GM12878 (cell line): Measurements from ENCODE around the gene FANCB. TPM values are rescaled to one million over a fixed set of nuclear protein-coding genes. Genes with fewer than 3 reads are reported as not detected.

Experiments used
- ATAC-seq: fragments of 200-7000 bp; cut with Tn5 transposase; 3 replicates; pipeline ENCODE4 v1.9.1; 2020; ENCODE audit warnings: mild to moderate bottlenecking, moderate library complexity
- BruUV-seq: library from RNA; stranded (reverse); fragments of 400-500 nt; replicated peaks from 2 replicates; lab custom pipeline; 2021; lab: Mats Ljungman, UMichigan
- CTCF ChIA-PET: fragments of 300-600 bp; sonication (Branson Sonifier 250); formaldehyde crosslinking; extraction: SDS; loops from one replicate; lab custom pipeline; 2021; ENCODE audit warnings: inconsistent platforms; lab: Yijun Ruan, JAX
- POLR2A ChIA-PET: fragments of 350-600 bp; formaldehyde crosslinking; extraction: SDS; loops from one replicate; lab custom pipeline; 2021; ENCODE audit warnings: inconsistent platforms; lab: Charles Lee
- RAD21 ChIA-PET: fragments of 300-600 bp; sonication (Branson Sonifier 250); formaldehyde crosslinking; loops from one replicate; lab custom pipeline; 2023; ENCODE audit warnings: antibody characterized with exemption; ENCODE audit not compliant: unreplicated experiment; lab: Charles Lee
- SMC1A ChIA-PET: fragments of 300-600 bp; sonication (Branson Sonifier 250); formaldehyde crosslinking; loops from one replicate; lab custom pipeline; 2023; ENCODE audit not compliant: unreplicated experiment, uncharacterized antibody; lab: Charles Lee
- DNase-seq: peaks from one replicate; pipeline ENCODE4 v3.0.0-alpha.2; 2011; ENCODE audit warnings: low read depth, low spot score
- FAIRE-seq: peaks from 3 replicates; lab custom pipeline; 2011; peaks lifted over from hg19 to GRCh38; lab: Jason Lieb, UNC
- H2AFZ ChIP-seq: 2 replicates; pipeline ENCODE4 v1.6.0; 2011; ENCODE audit warnings: low read depth, low read length, control low read depth; ENCODE audit not compliant: control insufficient read depth
- H3K27ac ChIP-seq: 2 replicates; pipeline ENCODE4 v1.5.1; 2011; ENCODE audit warnings: control low read depth; ENCODE audit not compliant: control insufficient read depth, insufficient read depth
- H3K27me3 ChIP-seq, 2 experiments: replicated peaks in 1 of 2; 2 replicates each; pipeline versions ENCODE4 v1.6.0 to v1.6.1; 2011; ENCODE audit warnings: low read length in 1 of 2; ENCODE audit not compliant: control insufficient read depth in 2 of 2, insufficient read depth in 2 of 2
- H3K36me3 ChIP-seq, 2 experiments: 2 replicates each; pipeline ENCODE4 v1.5.1; 2011; ENCODE audit warnings: low read length in 1 of 2; ENCODE audit not compliant: control insufficient read depth in 2 of 2, insufficient read depth in 2 of 2
- H3K4me1 ChIP-seq: 2 replicates; pipeline ENCODE4 v1.6.1; 2011; ENCODE audit warnings: mild to moderate bottlenecking, low read length, moderate library complexity, mixed read lengths; ENCODE audit not compliant: control insufficient read depth, insufficient read depth
- H3K4me2 ChIP-seq: 2 replicates; pipeline ENCODE4 v1.6.0; 2011; ENCODE audit warnings: control low read depth; ENCODE audit not compliant: control insufficient read depth, insufficient read depth
- H3K4me3 ChIP-seq: fragments of 200-600 bp; sonication (generic); 2 replicates; pipeline ENCODE4 v1.5.1; 2016
- H3K79me2 ChIP-seq: 2 replicates; pipeline ENCODE4 v1.6.0; 2011; ENCODE audit warnings: low read length; ENCODE audit not compliant: control insufficient read depth, insufficient read depth
- H3K9ac ChIP-seq: 2 replicates; pipeline ENCODE4 v1.8.0; 2011; ENCODE audit warnings: low read length, control low read depth, mixed read lengths; ENCODE audit not compliant: control insufficient read depth, insufficient read depth
- H3K9me3 ChIP-seq: replicated peaks from 3 replicates; pipeline ENCODE4 v1.5.1; 2011; ENCODE audit warnings: mild to moderate bottlenecking, low read length; ENCODE audit not compliant: control insufficient read depth, insufficient read depth
- H4K20me1 ChIP-seq: 2 replicates; pipeline ENCODE4 v1.6.0; 2011; ENCODE audit not compliant: control insufficient read depth, insufficient read depth
- ATF7 ChIP-seq: fragments of 450-650 bp; IDR thresholded peaks from 2 replicates; pipeline ENCODE4 v1.6.1; 2016; ENCODE audit warnings: low read depth, mild to moderate bottlenecking
- BCL3 ChIP-seq: IDR thresholded peaks from 2 replicates; pipeline ENCODE4 v1.6.1; 2011; ENCODE audit warnings: borderline replicate concordance, low read depth, mild to moderate bottlenecking, moderate library complexity, low read length; ENCODE audit not compliant: insufficient read depth, poor library complexity, severe bottlenecking
- CBX3 ChIP-seq: fragments of 200-600 bp; sonication (generic); IDR thresholded peaks from 2 replicates; pipeline ENCODE4 v1.6.1; 2016; ENCODE audit warnings: low read depth, borderline replicate concordance
- CHD1 ChIP-seq: IDR thresholded peaks from 2 replicates; pipeline ENCODE4 v1.6.1; 2012; ENCODE audit warnings: low read depth, low read length, improper control_type of control experiment
- CHD2 ChIP-seq: IDR thresholded peaks from 2 replicates; pipeline ENCODE4 v1.6.1; 2011; ENCODE audit warnings: low read depth, low read length, improper control_type of control experiment, borderline replicate concordance
- E2F4 ChIP-seq: IDR thresholded peaks from 2 replicates; pipeline ENCODE4 v1.6.1; 2012; ENCODE audit warnings: low read depth, low read length, improper control_type of control experiment
- NR2C1 ChIP-seq: fragments of 450-650 bp; IDR thresholded peaks from 2 replicates; pipeline ENCODE4 v1.6.1; 2017; ENCODE audit warnings: antibody characterized with exemption, mild to moderate bottlenecking, moderate library complexity
- PML ChIP-seq: IDR thresholded peaks from 2 replicates; pipeline ENCODE4 v1.6.1; 2012; ENCODE audit warnings: low read length, inconsistent platforms
- RAD51 ChIP-seq: fragments of 450-650 bp; IDR thresholded peaks from 2 replicates; pipeline ENCODE4 v1.6.1; 2016; ENCODE audit warnings: moderate library complexity, mild to moderate bottlenecking, inconsistent platforms
- REST ChIP-seq: IDR thresholded peaks from 2 replicates; pipeline ENCODE4 v1.6.1; 2012; ENCODE audit warnings: mild to moderate bottlenecking, low read depth, low read length
- SMAD1 ChIP-seq: fragments of 450-650 bp; IDR thresholded peaks from 2 replicates; pipeline ENCODE4 v1.6.1; 2018; ENCODE audit warnings: mild to moderate bottlenecking, low read depth; ENCODE audit not compliant: partially characterized antibody
- SREBF2 ChIP-seq: IDR thresholded peaks from 2 replicates; pipeline ENCODE4 v1.6.1; 2012; ENCODE audit warnings: mild to moderate bottlenecking, low read length
- ZBTB40 ChIP-seq: fragments of 450-650 bp; IDR thresholded peaks from 2 replicates; pipeline ENCODE4 v1.6.1; 2016; ENCODE audit warnings: mild to moderate bottlenecking, moderate library complexity, borderline replicate concordance
- ZNF274 ChIP-seq: IDR thresholded peaks from one replicate; pipeline ENCODE4 v1.8.0; 2011; ENCODE audit not compliant: insufficient read length, insufficient read depth
- WGBS: methylation state at CpG from one replicate; pipeline ENCODE4 v1.1.6; 2016; ENCODE audit warnings: low lambda C conversion rate; ENCODE audit not compliant: insufficient replicate concordance, insufficient coverage; ENCODE audit errors: missing lambda C conversion rate; 5-methylcytosine and 5-hydroxymethylcytosine counted together
- in situ Hi-C: fragments of 300-500 bp; cut with MboI; formaldehyde crosslinking; loops from 9 replicates; pipeline ENCODE4 v1.14.3; 2018; ENCODE audit warnings: mixed read lengths
- intact Hi-C: fragments of 100-400 bp; cut with micrococcal nuclease; formaldehyde crosslinking; loops from one replicate; pipeline ENCODE4 v1.14.2; 2022; ENCODE audit not compliant: unreplicated experiment
- polyA plus RNA-seq, 11 experiments: library from polyadenylated mRNA; depleted of rRNA in 4 of 11; unstranded in 6 of 11; stranded (reverse) in 5 of 11; fragments of >200 nt; fragmentation: Nextera tagmentation in 4 of 11; fragmentation: Illumina TruSeq in 1 of 11; extraction: Ambion mirVana in 4 of 11; extraction: Trizol in 1 of 11; gene quantifications; 1 replicate in 1 of 11; 2 replicates in 10 of 11; pipeline versions ENCODE4 v1.2.1 to v1.2.3, GENCODE V29; 2011 to 2016; ENCODE audit warnings: inconsistent platforms in 2 of 11, missing spikeins in 2 of 11, low read depth in 1 of 11
- total RNA-seq, 4 experiments: library from RNA; depleted of rRNA in 3 of 4; stranded (reverse); fragments of >200 nt in 3 of 4; fragmentation: Illumina TruSeq in 1 of 4; extraction: Trizol in 1 of 4; gene quantifications; 2 replicates each; pipeline versions ENCODE4 v1.2.1 to v1.2.3, GENCODE V29; 2013 to 2021

Gene FANCB
- total and polyA plus RNA-seq, 10 of the 15 experiments (the other 5 are each of a cell fraction or from before 2014, with no cell fraction given) = 3.0 to 14.6 (median 8.4) TPM

GRCh38 chrX:14825851-14826250 is 47.0 kb downstream of the FANCB start (continued):
- TF ChIP-seq REST (no peak), SREBF2 (no peak), ZNF274 (no peak), E2F4 (no peak), NR2C1 (no peak), SMAD1 (no peak), CHD1 (no peak)
- TF ChIP-seq, all 136 proteins: peak for 0

- DNase-seq = no peak
- Histone ChIP-seq H2AFZ (no peak overlapping the region), H4K20me1 (no peaks in the 10 kb centered on the region), H3K4me3 (no peak overlapping the region), H3K4me1 (no peaks in the 10 kb centered on the region), H3K36me3 (no peaks in the 10 kb centered on the region), H3K27ac (no peak overlapping the region), H3K27me3 (no peaks in the 10 kb centered on the region), H3K9me3 (no peaks in the 10 kb centered on the region), H3K79me2 (no peaks in the 10 kb centered on the region), H3K9ac (no peak overlapping the region), H3K4me2 (no peak overlapping the region)
- 75% methylated on average over 3 of the region's 3 CpGs for WGBS
- ChIA-PET CTCF (no interaction called here), POLR2A (no interaction called here), RAD21 (no interaction called here), SMC1A (interaction anchor here (0.7 kb wide), 1 partner anchor 842 kb away, joined by 3 read pairs; no protein-coding TSS in a partner anchor)
- no TSS peak for BruUV-seq
- ATAC-seq = no peak
- no peak for FAIRE-seq
- intact Hi-C loops = no loop called here
- in situ Hi-C loops = no loop called here
- TF ChIP-seq BCL3 (no peak), CBX3 (no peak), RAD51 (no peak), ZBTB40 (no peak), CHD2 (no peak), ATF7 (no peak), PML (no peak)
Measured at GRCh38 chrX:14819769-14820168, 53.1 kb downstream of the FANCB start.
